HFF-Myc (cell line): ENCODE measurements around the gene ZNF580.

Experiments used
- DNase-seq: peaks from one replicate; pipeline ENCODE4 v3.0.0-alpha.2; 2011; ENCODE audit warnings: low read depth; ENCODE audit errors: extremely low read depth
- H3K4me3 ChIP-seq: replicated peaks from 2 replicates; pipeline ENCODE4 v1.5.1; 2011; ENCODE audit warnings: low read depth, mild to moderate bottlenecking, control low read depth, low read length
- TF ChIP-seq, protein P1 (sequence below): IDR thresholded peaks from 2 replicates; pipeline ENCODE4 v1.5.1; 2012; ENCODE audit warnings: mild to moderate bottlenecking, low read depth, low read length, control low read depth; ENCODE audit errors: missing control alignments

Gene ZNF580

DNA sequence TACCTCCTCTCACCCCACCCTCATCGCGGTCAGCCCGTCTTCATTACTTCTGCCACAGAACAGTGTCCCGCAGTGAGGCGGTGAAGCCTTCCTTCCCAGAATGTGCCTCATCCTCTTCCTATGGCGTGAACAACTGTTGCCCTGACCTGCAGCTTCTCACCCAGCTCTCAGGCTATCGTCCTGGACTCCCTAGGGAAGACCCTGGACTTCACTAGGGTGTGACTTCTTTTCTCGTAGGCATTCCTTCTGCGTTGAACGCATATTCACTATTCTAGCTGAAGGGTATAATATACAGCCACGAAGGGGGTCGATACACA lies 34.4 kb upstream of the ZNF580 start:
- peak overlapping the region; percentile 92 for H3K4me3 ChIP-seq
- DNase-seq, result no peak
- TF ChIP-seq, protein P1, sequence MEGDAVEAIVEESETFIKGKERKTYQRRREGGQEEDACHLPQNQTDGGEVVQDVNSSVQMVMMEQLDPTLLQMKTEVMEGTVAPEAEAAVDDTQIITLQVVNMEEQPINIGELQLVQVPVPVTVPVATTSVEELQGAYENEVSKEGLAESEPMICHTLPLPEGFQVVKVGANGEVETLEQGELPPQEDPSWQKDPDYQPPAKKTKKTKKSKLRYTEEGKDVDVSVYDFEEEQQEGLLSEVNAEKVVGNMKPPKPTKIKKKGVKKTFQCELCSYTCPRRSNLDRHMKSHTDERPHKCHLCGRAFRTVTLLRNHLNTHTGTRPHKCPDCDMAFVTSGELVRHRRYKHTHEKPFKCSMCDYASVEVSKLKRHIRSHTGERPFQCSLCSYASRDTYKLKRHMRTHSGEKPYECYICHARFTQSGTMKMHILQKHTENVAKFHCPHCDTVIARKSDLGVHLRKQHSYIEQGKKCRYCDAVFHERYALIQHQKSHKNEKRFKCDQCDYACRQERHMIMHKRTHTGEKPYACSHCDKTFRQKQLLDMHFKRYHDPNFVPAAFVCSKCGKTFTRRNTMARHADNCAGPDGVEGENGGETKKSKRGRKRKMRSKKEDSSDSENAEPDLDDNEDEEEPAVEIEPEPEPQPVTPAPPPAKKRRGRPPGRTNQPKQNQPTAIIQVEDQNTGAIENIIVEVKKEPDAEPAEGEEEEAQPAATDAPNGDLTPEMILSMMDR, result no peak

DNA sequence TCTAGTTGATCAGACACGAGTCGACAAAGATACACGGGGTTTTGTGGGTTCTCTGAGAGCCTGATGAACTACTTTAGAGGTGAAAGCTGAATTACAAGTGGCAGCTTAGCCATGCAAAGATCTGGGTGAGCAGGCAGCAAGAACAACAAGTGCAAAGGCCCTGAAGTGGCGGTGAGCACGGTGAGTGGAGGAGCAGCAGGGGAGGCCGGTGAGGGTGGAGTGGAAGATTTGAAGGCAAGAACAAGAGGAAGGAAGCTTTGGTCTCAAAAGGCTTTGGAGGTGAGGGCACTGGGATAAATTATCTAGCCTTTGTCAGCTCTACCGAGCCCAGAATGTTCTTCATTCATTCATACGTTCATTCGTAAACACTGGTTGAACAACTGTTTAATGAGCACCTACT lies 34.0 kb upstream of the ZNF580 start:
- peak overlapping the region; percentile 92 for H3K4me3 ChIP-seq

GRCh38 chr19:55609326-55609725 lies 31.5 kb upstream of the ZNF580 start:
- TF ChIP-seq, protein P1, result no peak
- no peak for DNase-seq
- no peak overlapping the region for H3K4me3 ChIP-seq

More for the DNA sequence above, 34.0 kb upstream of the ZNF580 start:
- TF ChIP-seq, protein P1, result no peak
- no peak for DNase-seq

GRCh38 chr19:55611300-55611982 lies 29.4 kb upstream of the ZNF580 start:
- H3K4me3 ChIP-seq, result no peak overlapping the region
- DNase-seq, result no peak
- TF ChIP-seq, protein P1, result no peak

DNA sequence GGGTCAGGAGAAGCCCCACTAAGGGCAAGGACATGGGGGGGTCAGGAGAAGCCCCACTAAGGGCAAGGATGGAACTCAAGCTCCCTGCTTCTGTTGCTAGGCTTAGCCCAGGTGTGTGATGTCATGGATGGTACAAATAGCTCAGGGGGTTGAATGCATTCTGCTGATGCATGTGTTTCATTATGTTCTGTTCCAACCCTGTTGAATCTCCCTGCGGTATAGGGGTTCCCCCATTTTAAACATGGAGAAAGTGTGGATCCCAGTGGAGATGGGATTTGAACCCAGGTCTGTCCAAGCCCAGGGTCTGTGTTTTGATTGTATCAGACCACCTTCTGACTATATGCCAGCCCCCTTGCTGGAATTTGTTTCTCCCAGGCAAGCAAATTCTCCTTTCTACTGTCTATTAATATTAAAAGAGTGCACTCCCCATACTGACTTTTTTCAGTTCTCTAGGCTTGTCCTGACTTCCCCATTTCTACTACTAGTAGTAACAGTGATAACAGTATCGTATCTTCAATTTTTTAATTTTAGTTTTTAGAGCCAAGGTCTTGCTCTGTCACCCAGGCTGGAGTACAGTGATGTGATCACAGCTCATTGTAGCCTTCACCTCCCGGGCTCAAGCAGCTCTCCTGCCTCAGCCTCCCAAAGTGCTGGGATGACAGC lies 28.7 kb upstream of the ZNF580 start:
- no peak overlapping the region for H3K4me3 ChIP-seq
- DNase-seq, result no peak
- TF ChIP-seq, protein P1, result no peak

DNA sequence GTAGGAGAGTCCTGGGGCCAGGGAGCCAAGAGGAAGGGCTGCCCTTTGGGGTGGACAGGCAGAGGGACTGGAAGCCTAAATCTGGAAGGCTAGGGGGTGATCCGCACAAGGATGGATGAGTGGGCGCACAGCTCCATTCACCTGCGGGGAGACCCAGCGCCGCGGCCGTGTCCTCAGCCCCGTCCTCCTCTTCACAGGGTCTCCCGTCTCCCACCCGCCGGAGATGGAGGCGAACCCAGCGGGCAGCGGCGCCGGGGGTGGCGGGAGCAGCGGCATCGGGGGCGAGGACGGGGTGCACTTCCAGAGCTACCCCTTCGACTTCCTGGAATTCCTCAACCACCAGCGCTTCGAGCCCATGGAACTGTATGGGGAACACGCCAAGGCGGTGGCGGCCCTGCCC lies 27.4 kb upstream of the ZNF580 start:
- no peak overlapping the region for H3K4me3 ChIP-seq
- TF ChIP-seq, protein P1, result no peak
- DNase-seq, result no peak
